NB4 (cell line): ENCODE measurements around the gene GUF1.

ENCODE experiments used
- CTCF ChIP-seq: IDR thresholded peaks from one replicate; pipeline ENCODE4 v1.5.1; 2012; ENCODE audit warnings: low read depth, low read length
- MAX ChIP-seq: IDR thresholded peaks from 2 replicates; pipeline ENCODE4 v1.6.1; 2011; ENCODE audit warnings: low read depth, low read length
- MYC ChIP-seq: IDR thresholded peaks from 2 replicates; pipeline ENCODE4 v1.6.1; 2011; ENCODE audit warnings: low read depth, low read length
- POLR2A ChIP-seq: IDR thresholded peaks from 2 replicates; pipeline ENCODE4 v1.6.1; 2011; ENCODE audit warnings: mild to moderate bottlenecking; ENCODE audit not compliant: insufficient read length; ENCODE audit errors: extremely low read depth

GRCh38 chr4:44678094-44679041 lies at the start of gene GUF1:
- TF ChIP-seq POLR2A = peak; percentile 92
- no peak for TF ChIP-seq CTCF
- peak; percentile 80 for TF ChIP-seq MAX
- peak; percentile 82 for TF ChIP-seq MYC
